HEK293 (cell line): ENCODE data around the gene JTB.

Experiments
- EGR2 ChIP-seq: fragments of 450-650 bp; formaldehyde crosslinking; IDR thresholded peaks from 2 replicates; pipeline ENCODE4 v1.5.1; 2016; ENCODE audit warnings: low read depth, missing biosample characterization, missing genetic modification characterization
- INSM2 ChIP-seq: fragments of 450-650 bp; formaldehyde crosslinking; IDR thresholded peaks from 2 replicates; pipeline ENCODE4 v1.5.1; 2016; ENCODE audit warnings: missing biosample characterization, missing genetic modification characterization
- OSR2 ChIP-seq: fragments of 450-650 bp; formaldehyde crosslinking; IDR thresholded peaks from 2 replicates; pipeline ENCODE4 v1.5.1; 2016; ENCODE audit warnings: missing biosample characterization, missing genetic modification characterization
- RBAK ChIP-seq: fragments of 450-650 bp; formaldehyde crosslinking; IDR thresholded peaks from 2 replicates; pipeline ENCODE4 v1.5.1; 2016; ENCODE audit warnings: missing biosample characterization, missing genetic modification characterization
- REST ChIP-seq: fragments of 450-650 bp; formaldehyde crosslinking; IDR thresholded peaks from 2 replicates; pipeline ENCODE4 v1.5.1; 2016; ENCODE audit warnings: missing biosample characterization, missing genetic modification characterization
- SP7 ChIP-seq: fragments of 450-650 bp; formaldehyde crosslinking; IDR thresholded peaks from 2 replicates; pipeline ENCODE4 v1.5.1; 2016; ENCODE audit warnings: missing biosample characterization, missing genetic modification characterization
- WT1 ChIP-seq: fragments of 450-650 bp; formaldehyde crosslinking; IDR thresholded peaks from 2 replicates; pipeline ENCODE4 v1.5.1; 2016; ENCODE audit warnings: missing biosample characterization, missing genetic modification characterization
- YY2 ChIP-seq: fragments of 450-650 bp; formaldehyde crosslinking; IDR thresholded peaks from 2 replicates; pipeline ENCODE4 v1.5.1; 2016; ENCODE audit warnings: missing biosample characterization, missing genetic modification characterization
- ZBTB10 ChIP-seq: fragments of 450-650 bp; formaldehyde crosslinking; IDR thresholded peaks from 2 replicates; pipeline ENCODE4 v1.5.1; 2016; ENCODE audit warnings: missing biosample characterization, missing genetic modification characterization
- ZBTB17 ChIP-seq: fragments of 450-650 bp; formaldehyde crosslinking; IDR thresholded peaks from 2 replicates; pipeline ENCODE4 v1.5.1; 2016; ENCODE audit warnings: missing biosample characterization, missing genetic modification characterization
- ZBTB20 ChIP-seq: fragments of 450-650 bp; formaldehyde crosslinking; IDR thresholded peaks from 2 replicates; pipeline ENCODE4 v1.5.1; 2016; ENCODE audit warnings: missing biosample characterization, missing genetic modification characterization
- ZBTB21 ChIP-seq: fragments of 450-650 bp; formaldehyde crosslinking; IDR thresholded peaks from 2 replicates; pipeline ENCODE4 v1.5.1; 2017; ENCODE audit warnings: missing biosample characterization, missing genetic modification characterization
- ZFP3 ChIP-seq: fragments of 450-650 bp; formaldehyde crosslinking; IDR thresholded peaks from 2 replicates; pipeline ENCODE4 v1.5.1; 2016; ENCODE audit warnings: low read depth, missing biosample characterization, missing genetic modification characterization
- ZNF140 ChIP-seq: fragments of 450-650 bp; formaldehyde crosslinking; IDR thresholded peaks from 2 replicates; pipeline ENCODE4 v1.5.1; 2016; ENCODE audit warnings: missing biosample characterization, missing genetic modification characterization
- ZNF23 ChIP-seq: fragments of 450-650 bp; formaldehyde crosslinking; IDR thresholded peaks from 2 replicates; pipeline ENCODE4 v1.5.1; 2016; ENCODE audit warnings: missing biosample characterization, missing genetic modification characterization, borderline replicate concordance
- ZNF248 ChIP-seq: fragments of 450-650 bp; formaldehyde crosslinking; IDR thresholded peaks from 2 replicates; pipeline ENCODE4 v1.5.1; 2017; ENCODE audit warnings: missing biosample characterization, missing genetic modification characterization
- ZNF335 ChIP-seq: fragments of 450-650 bp; formaldehyde crosslinking; conservative IDR thresholded peaks from 2 replicates; pipeline ENCODE4 v1.5.1; 2016; ENCODE audit warnings: missing biosample characterization, missing genetic modification characterization
- ZNF354C ChIP-seq: fragments of 450-650 bp; formaldehyde crosslinking; IDR thresholded peaks from 2 replicates; pipeline ENCODE4 v1.5.1; 2016; ENCODE audit warnings: missing biosample characterization, missing genetic modification characterization, low read depth, borderline replicate concordance
- ZNF404 ChIP-seq: fragments of 450-650 bp; formaldehyde crosslinking; IDR thresholded peaks from 2 replicates; pipeline ENCODE4 v1.5.1; 2017; ENCODE audit warnings: missing biosample characterization, missing genetic modification characterization
- ZNF521 ChIP-seq: fragments of 450-650 bp; formaldehyde crosslinking; IDR thresholded peaks from 2 replicates; pipeline ENCODE4 v1.5.1; 2017; ENCODE audit warnings: missing biosample characterization, mild to moderate bottlenecking, missing genetic modification characterization
- ZNF560 ChIP-seq: fragments of 450-650 bp; formaldehyde crosslinking; IDR thresholded peaks from 2 replicates; pipeline ENCODE4 v1.5.1; 2017; ENCODE audit warnings: missing biosample characterization, missing genetic modification characterization, borderline replicate concordance
- ZNF623 ChIP-seq: fragments of 450-650 bp; formaldehyde crosslinking; IDR thresholded peaks from 2 replicates; pipeline ENCODE4 v1.5.1; 2016; ENCODE audit warnings: missing biosample characterization, missing genetic modification characterization
- ZNF645 ChIP-seq: fragments of 450-650 bp; formaldehyde crosslinking; IDR thresholded peaks from 2 replicates; pipeline ENCODE4; 2016; ENCODE audit warnings: missing biosample characterization, missing genetic modification characterization
- ZNF777 ChIP-seq: fragments of 450-650 bp; formaldehyde crosslinking; IDR thresholded peaks from 2 replicates; pipeline ENCODE4 v1.5.1; 2017; ENCODE audit warnings: missing biosample characterization, missing genetic modification characterization, borderline replicate concordance
- ZNF843 ChIP-seq: fragments of 450-650 bp; formaldehyde crosslinking; IDR thresholded peaks from 2 replicates; pipeline ENCODE4 v1.5.1; 2016; ENCODE audit warnings: missing biosample characterization, missing genetic modification characterization
- ZSCAN5A ChIP-seq: fragments of 450-650 bp; formaldehyde crosslinking; IDR thresholded peaks from 2 replicates; pipeline ENCODE4 v1.5.1; 2016; ENCODE audit warnings: missing biosample characterization, missing genetic modification characterization
- TF ChIP-seq, protein P1 (sequence below): fragments of 450-650 bp; formaldehyde crosslinking; IDR thresholded peaks from 2 replicates; pipeline ENCODE4 v1.5.1; 2016; ENCODE audit warnings: missing biosample characterization, missing genetic modification characterization

JTB gene

GRCh38 chr1:153977250-153978240 lies at the start of gene JTB (continued):
- TF ChIP-seq ZSCAN5A (tag by site-specific recombination) (no peak), ZNF404 (tag by site-specific recombination) (no peak), ZNF645 (no peak), ZNF521 (tag by site-specific recombination) (no peak), WT1 (tag by site-specific recombination) (no peak), ZNF248 (tag by site-specific recombination) (no peak), ZFP3 (tag by site-specific recombination) (no peak), ZNF623 (tag by site-specific recombination) (peak; percentile 62), ZBTB10 (tag by site-specific recombination) (no peak; the same call in 1 of the 2 replicates), SP7 (tag by site-specific recombination) (0 out of 2 replicates have a peak, but pooled peaks have one; percentile 27), ZNF335 (tag by site-specific recombination) (peak; percentile 83), EGR2 (peak; percentile 56; the same call in 1 of the 2 replicates), YY2 (peak; percentile 82), ZNF354C (tag by site-specific recombination) (no peak), ZNF777 (tag by site-specific recombination) (no peak), ZNF23 (tag by site-specific recombination) (no peak), ZBTB20 (tag by site-specific recombination) (peak; percentile 95), ZNF560 (tag by site-specific recombination) (no peak), ZNF843 (tag by site-specific recombination) (0 out of 2 replicates have a peak, but pooled peaks have one; percentile 14), ZNF140 (tag by site-specific recombination) (no peak), ZBTB21 (peak; percentile 35; the same call in 1 of the 2 replicates), RBAK (tag by site-specific recombination) (no peak), OSR2 (tag by site-specific recombination) (no peak), INSM2 (no peak), ZBTB17 (tag by site-specific recombination) (peak; percentile 99), REST (tag by site-specific recombination) (no peak)
- TF ChIP-seq, protein P1, sequence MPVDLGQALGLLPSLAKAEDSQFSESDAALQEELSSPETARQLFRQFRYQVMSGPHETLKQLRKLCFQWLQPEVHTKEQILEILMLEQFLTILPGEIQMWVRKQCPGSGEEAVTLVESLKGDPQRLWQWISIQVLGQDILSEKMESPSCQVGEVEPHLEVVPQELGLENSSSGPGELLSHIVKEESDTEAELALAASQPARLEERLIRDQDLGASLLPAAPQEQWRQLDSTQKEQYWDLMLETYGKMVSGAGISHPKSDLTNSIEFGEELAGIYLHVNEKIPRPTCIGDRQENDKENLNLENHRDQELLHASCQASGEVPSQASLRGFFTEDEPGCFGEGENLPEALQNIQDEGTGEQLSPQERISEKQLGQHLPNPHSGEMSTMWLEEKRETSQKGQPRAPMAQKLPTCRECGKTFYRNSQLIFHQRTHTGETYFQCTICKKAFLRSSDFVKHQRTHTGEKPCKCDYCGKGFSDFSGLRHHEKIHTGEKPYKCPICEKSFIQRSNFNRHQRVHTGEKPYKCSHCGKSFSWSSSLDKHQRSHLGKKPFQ (tag by site-specific recombination), result no peak
